OCI-LY1 (cell line): ENCODE results near the gene SOAT1.

Experiments used
- EZH2 ChIP-seq: fragments of 200-600 bp; sonication (generic), shearing (Covaris generic); IDR thresholded peaks from 2 replicates; pipeline ENCODE4 v1.8.0; 2017; ENCODE audit warnings: borderline replicate concordance, mixed run types, mild to moderate bottlenecking, antibody characterized with exemption, low read length, moderate library complexity, mixed read lengths
- TF ChIP-seq, protein P1 (sequence below): fragments of 200-600 bp; sonication (generic), shearing (Covaris generic); IDR thresholded peaks from 2 replicates; pipeline ENCODE4 v1.5.1; 2017; ENCODE audit warnings: mild to moderate bottlenecking, antibody characterized with exemption, low read length, moderate library complexity, mixed read lengths

DNA sequence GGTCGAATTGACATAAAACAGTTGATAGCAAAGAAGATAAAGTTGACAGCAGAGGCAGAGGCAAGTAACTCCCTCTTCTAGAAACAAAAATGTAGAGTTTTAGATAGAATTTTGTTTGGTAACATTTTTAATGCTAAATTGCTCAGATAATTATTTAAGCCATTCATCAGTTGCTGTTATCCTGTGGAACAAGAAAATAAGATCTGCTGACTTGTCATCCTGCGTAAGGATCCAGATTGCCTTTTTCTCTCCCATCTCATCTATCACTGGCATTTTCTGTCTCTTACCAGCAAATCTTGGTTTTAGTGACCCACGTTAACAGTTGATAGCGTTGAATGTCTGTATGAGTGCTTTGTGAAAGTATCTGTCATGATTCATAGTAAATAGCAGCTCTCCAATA lies 29.8 kb downstream of the SOAT1 start:
- no peak for TF ChIP-seq EZH2
- TF ChIP-seq, protein P1, sequence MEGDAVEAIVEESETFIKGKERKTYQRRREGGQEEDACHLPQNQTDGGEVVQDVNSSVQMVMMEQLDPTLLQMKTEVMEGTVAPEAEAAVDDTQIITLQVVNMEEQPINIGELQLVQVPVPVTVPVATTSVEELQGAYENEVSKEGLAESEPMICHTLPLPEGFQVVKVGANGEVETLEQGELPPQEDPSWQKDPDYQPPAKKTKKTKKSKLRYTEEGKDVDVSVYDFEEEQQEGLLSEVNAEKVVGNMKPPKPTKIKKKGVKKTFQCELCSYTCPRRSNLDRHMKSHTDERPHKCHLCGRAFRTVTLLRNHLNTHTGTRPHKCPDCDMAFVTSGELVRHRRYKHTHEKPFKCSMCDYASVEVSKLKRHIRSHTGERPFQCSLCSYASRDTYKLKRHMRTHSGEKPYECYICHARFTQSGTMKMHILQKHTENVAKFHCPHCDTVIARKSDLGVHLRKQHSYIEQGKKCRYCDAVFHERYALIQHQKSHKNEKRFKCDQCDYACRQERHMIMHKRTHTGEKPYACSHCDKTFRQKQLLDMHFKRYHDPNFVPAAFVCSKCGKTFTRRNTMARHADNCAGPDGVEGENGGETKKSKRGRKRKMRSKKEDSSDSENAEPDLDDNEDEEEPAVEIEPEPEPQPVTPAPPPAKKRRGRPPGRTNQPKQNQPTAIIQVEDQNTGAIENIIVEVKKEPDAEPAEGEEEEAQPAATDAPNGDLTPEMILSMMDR = no peak
